Central memory CD8-positive, alpha-beta T cell (primary cell): Measurements from ENCODE around the gene SIGLEC6.

ENCODE experiments used
- ATAC-seq: fragments of 150-1000 bp; cut with Tn5 transposase; replicated peaks from 2 replicates; pipeline ENCODE4 v1.10.0; 2022; ENCODE audit warnings: mild to moderate bottlenecking, moderate FRiP score, moderate number of reproducible peaks; ENCODE audit not compliant: poor library complexity, severe bottlenecking; ENCODE audit errors: extremely low read depth
- DNase-seq, 2 donors: peaks; one replicate each; pipeline ENCODE4 v3.0.0; 2021; ENCODE audit warnings: low spot score in 2 of 2
- H3K27ac Mint-ChIP-seq: one replicate; pipeline ENCODE4 v1.8.0; 2022; ENCODE audit warnings: low read depth, mild to moderate bottlenecking, moderate library complexity, mixed read lengths
- H3K27me3 Mint-ChIP-seq: one replicate; pipeline ENCODE4 v1.8.0; 2022; ENCODE audit warnings: mixed read lengths
- H3K36me3 Mint-ChIP-seq: one replicate; pipeline ENCODE4 v1.8.0; 2022; ENCODE audit warnings: mild to moderate bottlenecking, moderate library complexity, mixed read lengths; ENCODE audit not compliant: insufficient read depth
- H3K4me1 Mint-ChIP-seq: one replicate; pipeline ENCODE4 v1.8.0; 2022; ENCODE audit warnings: mixed read lengths
- H3K4me3 Mint-ChIP-seq: one replicate; pipeline ENCODE4 v1.8.0; 2022; ENCODE audit warnings: mild to moderate bottlenecking, moderate library complexity, mixed read lengths
- H3K9me3 Mint-ChIP-seq: one replicate; pipeline ENCODE4 v1.8.0; 2022; ENCODE audit warnings: mixed read lengths

SIGLEC6 gene

GRCh38 chr19:51531349-51532315 is at the start of gene SIGLEC6:
TSS of gene SIGLEC6 (minus strand) at chr19:51531670. CDS start at chr19:51531648, 22 bp downstream.
- no peak for ATAC-seq
- H3K4me1 Mint-ChIP-seq: no peaks in the 10 kb centered on the region
- H3K4me3 Mint-ChIP-seq: no peak within 1 kb of the TSS
- DNase-seq: no peak
- no peaks in the 10 kb centered on the region for H3K9me3 Mint-ChIP-seq
- H3K36me3 Mint-ChIP-seq: no peaks in the 10 kb centered on the region
- peaks cover 97% of the 10 kb centered on the region for H3K27me3 Mint-ChIP-seq
- no peak within 1 kb of the TSS for H3K27ac Mint-ChIP-seq

- no peak overlapping the region for H3K27ac Mint-ChIP-seq
- H3K4me3 Mint-ChIP-seq: no peak overlapping the region
- H3K9me3 Mint-ChIP-seq: no peaks in the 10 kb centered on the region
- no peak for ATAC-seq
- no peak for DNase-seq
- peaks cover 28% of the 10 kb centered on the region for H3K36me3 Mint-ChIP-seq
- H3K4me1 Mint-ChIP-seq: peaks cover 26% of the 10 kb centered on the region
- H3K27me3 Mint-ChIP-seq: no peaks in the 10 kb centered on the region
Measured at GRCh38 chr19:51576850-51577249, 45.4 kb upstream of the SIGLEC6 start.

GRCh38 chr19:51573331-51573730 is 41.9 kb upstream of the SIGLEC6 start:
- Mint-ChIP-seq H3K27ac (no peak overlapping the region), H3K36me3 (peaks cover 23% of the 10 kb centered on the region), H3K4me3 (no peak overlapping the region), H3K9me3 (no peaks in the 10 kb centered on the region), H3K27me3 (no peaks in the 10 kb centered on the region), H3K4me1 (peaks cover 42% of the 10 kb centered on the region)
- DNase-seq (no peak), ATAC-seq (no peak)

GRCh38 chr19:51572908-51573307 is 41.4 kb upstream of the SIGLEC6 start:
- no peak for DNase-seq
- Mint-ChIP-seq H3K27ac (no peak overlapping the region), H3K36me3 (peaks cover 19% of the 10 kb centered on the region), H3K27me3 (no peaks in the 10 kb centered on the region), H3K4me1 (peaks cover 42% of the 10 kb centered on the region), H3K4me3 (no peak overlapping the region), H3K9me3 (no peaks in the 10 kb centered on the region)
- ATAC-seq: no peak

GRCh38 chr19:51572410-51572809 is 40.9 kb upstream of the SIGLEC6 start:
- Mint-ChIP-seq H3K27me3 (no peaks in the 10 kb centered on the region), H3K9me3 (no peaks in the 10 kb centered on the region), H3K36me3 (peaks cover 17% of the 10 kb centered on the region), H3K4me1 (peaks cover 42% of the 10 kb centered on the region), H3K4me3 (peak overlapping the region; percentile 99), H3K27ac (no peak overlapping the region)
- no peak for DNase-seq
- ATAC-seq: no peak

- ATAC-seq: no peak
- Mint-ChIP-seq H3K27ac (peak overlapping the region; percentile 77), H3K4me3 (peak overlapping the region; percentile 99), H3K4me1 (peaks cover 35% of the 10 kb centered on the region), H3K36me3 (peaks cover 14% of the 10 kb centered on the region), H3K27me3 (no peaks in the 10 kb centered on the region), H3K9me3 (no peaks in the 10 kb centered on the region)
- no peak for DNase-seq
Measured at GRCh38 chr19:51571599-51571998, 40.1 kb upstream of the SIGLEC6 start.

- ATAC-seq: peak; percentile 92
- H3K4me3 Mint-ChIP-seq: peak within 1 kb of the TSS; percentile 99
- H3K27ac Mint-ChIP-seq: peak within 1 kb of the TSS; percentile 77
- peaks cover 33% of the 10 kb centered on the region for H3K4me1 Mint-ChIP-seq
- H3K36me3 Mint-ChIP-seq: peaks cover 10% of the 10 kb centered on the region
- H3K27me3 Mint-ChIP-seq: peaks cover 3% of the 10 kb centered on the region
- H3K9me3 Mint-ChIP-seq: no peaks in the 10 kb centered on the region
- peak; percentile 59 to 61 for DNase-seq
Measured at GRCh38 chr19:51570962-51571575, 39.6 kb upstream of the SIGLEC6 start, which contains the start of gene ZNF175. TSS of gene ZNF175 (plus strand) at chr19:51571283. CDS start at chr19:51573330, 2,047 bp downstream.

GRCh38 chr19:51568456-51568855 is 37.0 kb upstream of the SIGLEC6 start:
- Mint-ChIP-seq H3K4me1 (peaks cover 27% of the 10 kb centered on the region), H3K27ac (no peak overlapping the region), H3K27me3 (peaks cover 29% of the 10 kb centered on the region), H3K36me3 (peaks cover 4% of the 10 kb centered on the region), H3K4me3 (no peak overlapping the region), H3K9me3 (no peaks in the 10 kb centered on the region)
- no peak for ATAC-seq
- DNase-seq: no peak

GRCh38 chr19:51567583-51567982 is 36.1 kb upstream of the SIGLEC6 start:
- Mint-ChIP-seq H3K27ac (no peak overlapping the region), H3K9me3 (no peaks in the 10 kb centered on the region), H3K4me3 (no peak overlapping the region), H3K4me1 (peaks cover 23% of the 10 kb centered on the region), H3K27me3 (peaks cover 33% of the 10 kb centered on the region), H3K36me3 (peaks cover 4% of the 10 kb centered on the region)
- DNase-seq (no peak), ATAC-seq (no peak)

GRCh38 chr19:51566489-51567100 is 35.1 kb upstream of the SIGLEC6 start:
- H3K27ac Mint-ChIP-seq: no peak overlapping the region
- H3K4me1 Mint-ChIP-seq: peaks cover 14% of the 10 kb centered on the region
- DNase-seq (no peak), ATAC-seq (no peak)
- H3K36me3 Mint-ChIP-seq: peaks cover 3% of the 10 kb centered on the region
- H3K27me3 Mint-ChIP-seq: peaks cover 38% of the 10 kb centered on the region
- H3K9me3 Mint-ChIP-seq: no peaks in the 10 kb centered on the region
- H3K4me3 Mint-ChIP-seq: no peak overlapping the region

GRCh38 chr19:51565583-51565982 is 34.1 kb upstream of the SIGLEC6 start:
- Mint-ChIP-seq H3K9me3 (no peaks in the 10 kb centered on the region), H3K4me3 (no peak overlapping the region), H3K27ac (no peak overlapping the region), H3K36me3 (no peaks in the 10 kb centered on the region), H3K4me1 (peaks cover 4% of the 10 kb centered on the region), H3K27me3 (peaks cover 46% of the 10 kb centered on the region)
- ATAC-seq (no peak), DNase-seq (no peak)

GRCh38 chr19:51564791-51565190 is 33.3 kb upstream of the SIGLEC6 start:
- H3K36me3 Mint-ChIP-seq: no peaks in the 10 kb centered on the region
- no peak overlapping the region for H3K4me3 Mint-ChIP-seq
- ATAC-seq (no peak), DNase-seq (no peak)
- no peaks in the 10 kb centered on the region for H3K9me3 Mint-ChIP-seq
- peaks cover 54% of the 10 kb centered on the region for H3K27me3 Mint-ChIP-seq
- no peak overlapping the region for H3K27ac Mint-ChIP-seq
- H3K4me1 Mint-ChIP-seq: no peaks in the 10 kb centered on the region
